ENCODE results near the gene GJB3.
A peak's percentile ranks its signal among the peaks of the same experiment; 100 is the strongest.
"Not testable (repeated sequence)": the region's sequence is repeated elsewhere in the genome, so short reads cannot be mapped to it uniquely, and the experiment has no call there.

Gene GJB3

DNA sequence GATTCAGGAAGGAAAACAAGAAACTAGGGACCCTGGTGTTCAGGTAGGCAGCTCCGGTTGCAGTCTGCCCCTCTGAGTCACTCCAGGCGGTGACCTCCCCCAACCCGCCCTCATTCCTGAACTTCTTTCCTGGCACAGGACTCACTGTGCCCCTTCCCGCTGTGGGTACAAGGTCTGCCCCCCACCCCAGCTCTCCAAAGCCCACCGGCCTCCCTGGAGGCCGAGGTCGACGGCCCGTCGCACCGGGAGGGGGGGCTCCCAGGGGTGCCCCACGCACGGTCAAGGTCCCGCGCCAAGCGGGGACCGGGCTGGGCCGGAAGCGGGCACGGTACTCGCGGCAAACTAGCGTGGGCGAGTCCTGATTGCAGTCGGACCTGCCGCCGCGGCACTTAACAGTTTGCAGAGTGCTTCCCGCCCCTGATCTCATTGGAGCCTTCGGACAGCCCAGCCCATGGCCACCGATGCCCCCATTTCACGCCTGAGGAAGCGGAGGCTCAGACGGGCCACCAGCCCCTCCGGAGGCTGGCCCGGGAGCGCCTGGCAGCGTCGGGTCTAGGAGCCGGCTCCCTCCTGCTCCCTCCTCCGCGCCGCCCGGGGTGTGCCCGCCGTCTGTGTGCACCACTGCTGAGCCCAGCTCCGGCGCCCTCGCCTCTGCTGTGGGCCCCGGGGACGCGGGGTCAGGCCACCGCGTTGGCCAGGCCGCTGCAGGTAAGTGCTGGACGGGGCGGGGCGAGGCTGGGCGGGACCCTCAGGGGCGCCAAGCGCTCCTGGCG is at the start of gene GJB3:
GJB3 (plus strand) TSS at position 144 of the 773 bp plus-strand sequence. CDS start 3,549 bp downstream, outside the sequence.
- DNase-seq (ENCODE audit: low read depth), result no peak

DNA sequence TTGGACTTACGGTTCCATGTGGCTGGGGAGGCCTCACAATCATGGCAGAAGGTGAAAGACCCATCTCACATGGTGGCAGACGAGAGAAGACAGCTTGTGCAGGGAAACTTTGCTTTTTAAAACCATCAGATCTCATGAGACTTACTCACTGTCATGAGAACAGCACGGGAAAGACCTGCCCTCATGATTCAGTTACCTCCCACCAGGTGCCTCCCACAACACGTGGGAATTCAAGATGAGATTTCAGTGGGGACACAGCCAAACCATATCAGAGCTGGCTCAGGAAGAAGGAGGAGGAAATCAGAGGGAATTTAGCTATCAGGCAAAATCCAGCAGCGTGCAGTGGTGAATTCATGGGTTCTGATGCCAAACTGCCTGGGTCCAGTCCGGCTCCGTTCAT is 48.2 kb upstream of the GJB3 start:
- not testable (repeated sequence) for DNase-seq (ENCODE audit: low read depth)

DNA sequence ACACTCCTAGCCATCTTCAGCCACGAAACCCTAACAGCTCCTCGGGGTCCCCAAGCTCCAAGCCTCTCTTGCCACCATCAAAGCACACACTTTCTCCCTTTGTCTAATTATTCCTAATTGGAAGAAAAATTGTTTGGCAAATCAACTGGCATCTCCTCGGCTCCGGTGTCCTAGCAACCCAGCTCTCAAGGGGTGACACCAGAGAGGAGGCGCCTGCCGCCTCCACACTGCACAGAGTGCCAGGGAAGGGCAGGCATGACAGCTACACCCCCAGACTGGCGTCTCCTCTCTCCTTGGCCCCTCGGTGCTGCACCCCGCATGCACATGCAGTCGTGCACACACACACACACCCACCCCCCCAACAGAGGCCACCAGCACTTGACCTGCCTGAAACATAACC is 44.3 kb upstream of the GJB3 start:
- no peak for DNase-seq (ENCODE audit: low read depth)

DNA sequence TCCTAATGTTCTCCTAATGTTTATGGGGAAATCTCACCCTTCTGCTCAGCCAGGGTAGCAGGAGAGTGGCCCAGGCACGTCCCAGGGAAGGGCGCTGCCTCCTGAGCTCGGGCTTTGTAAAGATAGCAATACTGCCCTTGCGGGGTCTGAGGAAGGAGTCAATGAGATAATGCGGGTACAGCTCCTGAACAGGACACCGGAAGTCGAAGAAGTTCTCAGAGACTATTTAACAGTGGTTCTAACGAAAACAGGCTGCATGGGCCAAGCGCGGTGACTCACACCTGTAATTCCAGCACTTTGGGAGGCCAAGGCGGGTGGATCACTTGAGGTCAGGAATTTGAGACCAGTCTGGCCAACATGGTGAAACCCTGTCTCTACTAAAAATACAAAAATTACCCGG is 43.8 kb upstream of the GJB3 start:
- not testable (repeated sequence) for DNase-seq (ENCODE audit: low read depth)

DNA sequence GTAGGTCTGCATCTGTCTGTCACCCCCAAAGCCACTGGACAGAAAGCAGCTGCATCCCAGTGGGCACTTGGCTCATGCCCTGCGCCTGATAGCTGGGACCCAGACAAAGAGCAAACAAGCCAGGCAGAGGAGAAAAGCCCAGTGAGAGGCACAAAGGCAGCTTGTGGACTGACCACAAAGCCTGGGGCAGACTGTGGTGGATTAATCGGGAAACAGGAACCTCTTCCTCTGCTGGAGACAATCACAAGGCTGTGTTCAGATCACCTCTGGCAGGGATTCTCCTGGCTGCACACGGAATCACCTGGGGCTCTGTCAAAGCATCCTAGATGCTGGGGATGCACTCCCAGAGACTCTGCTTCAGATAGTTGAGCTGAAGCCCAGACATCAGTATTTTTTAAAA is 41.4 kb upstream of the GJB3 start:
- no peak for DNase-seq (ENCODE audit: low read depth)

DNA sequence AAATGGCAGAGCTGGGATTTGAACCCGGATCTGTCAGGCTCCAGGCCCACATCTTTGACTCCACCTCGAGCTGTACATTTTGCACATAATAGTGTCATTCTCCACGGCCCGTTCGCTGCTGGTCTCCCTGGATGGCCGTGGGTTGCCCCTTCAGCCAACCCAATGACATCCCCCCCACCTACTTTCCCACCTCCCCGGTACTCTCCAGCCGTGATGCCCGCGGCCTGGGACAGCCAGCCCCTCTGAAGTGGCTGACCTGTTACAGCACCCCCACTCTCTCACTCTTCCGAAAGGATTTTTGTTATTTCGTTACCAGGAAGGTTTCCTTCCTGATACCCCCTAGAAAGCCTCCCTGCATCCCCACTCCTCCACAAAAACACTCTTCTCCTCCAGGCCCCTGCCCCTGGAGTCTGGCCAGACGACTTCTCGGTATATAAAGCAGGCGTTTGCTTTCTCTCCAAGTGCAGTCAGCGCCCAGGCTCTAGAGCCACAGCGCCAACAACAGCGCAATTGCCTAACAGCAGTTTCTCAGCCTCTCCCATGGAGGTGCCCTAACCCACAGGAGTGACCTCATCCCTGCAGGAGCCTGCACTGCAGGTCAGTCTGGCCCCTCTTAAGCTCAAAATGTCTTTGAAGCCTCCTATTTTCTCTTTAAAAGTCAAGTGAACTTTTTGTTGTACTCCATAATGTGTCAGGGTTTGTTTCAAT is 40.7 kb upstream of the GJB3 start:
- no peak for DNase-seq (ENCODE audit: low read depth)

DNA sequence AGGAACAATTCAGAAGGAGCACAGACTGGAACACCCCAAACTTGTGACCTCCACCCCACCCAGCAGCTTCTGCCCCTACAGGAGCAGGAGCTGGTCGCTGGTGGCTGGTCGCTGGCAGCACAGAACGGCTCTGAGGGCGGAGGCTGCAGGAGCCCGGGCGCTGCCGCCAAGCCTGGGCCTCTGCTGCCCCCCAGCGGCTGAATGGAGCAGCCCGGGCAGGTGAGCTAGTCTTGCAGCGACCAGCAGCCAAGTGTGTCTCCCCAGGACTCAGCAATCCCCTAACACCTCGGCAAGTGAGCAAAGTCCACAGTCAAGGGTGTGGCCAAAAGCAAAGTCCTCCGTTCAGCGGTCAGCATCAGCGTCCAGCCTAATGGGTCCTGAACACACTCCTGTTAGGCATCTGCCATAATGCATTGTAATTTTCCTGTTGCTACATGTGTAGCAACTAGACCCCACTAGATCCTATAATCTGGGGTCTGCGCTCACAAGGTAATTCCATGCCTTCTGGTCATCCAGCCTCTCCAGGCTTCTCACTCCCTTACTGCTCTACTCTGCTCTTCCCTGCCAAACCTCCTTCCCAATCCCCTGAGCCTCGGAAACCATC is 38.2 kb upstream of the GJB3 start:
- peak; percentile 54 for DNase-seq (ENCODE audit: low read depth)

DNA sequence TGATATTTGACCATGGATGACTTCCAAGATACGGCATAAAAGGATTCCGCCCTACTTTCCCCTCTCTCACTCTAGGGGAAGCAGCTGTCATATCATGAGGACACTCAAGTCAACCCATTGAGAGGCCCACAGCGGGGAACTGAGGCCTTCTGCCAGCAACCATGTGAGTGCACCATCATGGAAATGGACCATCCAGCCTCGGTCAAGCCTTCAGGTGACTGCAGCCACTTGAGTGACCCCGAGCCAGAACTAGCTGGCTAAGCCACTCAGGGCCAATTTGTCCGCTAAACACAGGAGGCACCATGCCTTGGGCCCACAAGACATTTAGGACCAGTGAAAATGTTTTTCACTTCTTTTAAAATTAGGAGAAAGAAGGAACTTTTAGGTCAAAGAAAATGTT is 37.2 kb upstream of the GJB3 start:
- DNase-seq (ENCODE audit: low read depth), result no peak

DNA sequence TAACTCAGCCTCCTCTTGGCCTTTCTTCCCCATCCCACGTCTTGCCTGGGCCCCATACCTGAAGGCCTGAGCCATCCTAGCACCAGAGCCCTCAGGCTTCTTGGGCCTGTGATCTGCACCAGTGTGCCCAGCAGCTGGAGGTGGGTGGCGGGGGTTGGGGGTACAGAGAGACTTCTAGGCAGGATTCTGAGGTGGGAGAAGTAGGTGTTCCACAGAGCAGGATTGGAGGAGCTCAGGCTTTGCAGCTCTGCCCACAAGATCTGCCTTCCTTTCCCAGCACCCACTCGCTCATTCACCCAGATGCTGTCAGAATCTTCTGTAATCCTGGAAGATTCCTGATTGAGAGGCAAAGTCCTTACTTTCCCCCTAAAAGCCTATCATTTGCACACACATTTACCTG is 36.2 kb upstream of the GJB3 start:
- no peak for DNase-seq (ENCODE audit: low read depth)

DNA sequence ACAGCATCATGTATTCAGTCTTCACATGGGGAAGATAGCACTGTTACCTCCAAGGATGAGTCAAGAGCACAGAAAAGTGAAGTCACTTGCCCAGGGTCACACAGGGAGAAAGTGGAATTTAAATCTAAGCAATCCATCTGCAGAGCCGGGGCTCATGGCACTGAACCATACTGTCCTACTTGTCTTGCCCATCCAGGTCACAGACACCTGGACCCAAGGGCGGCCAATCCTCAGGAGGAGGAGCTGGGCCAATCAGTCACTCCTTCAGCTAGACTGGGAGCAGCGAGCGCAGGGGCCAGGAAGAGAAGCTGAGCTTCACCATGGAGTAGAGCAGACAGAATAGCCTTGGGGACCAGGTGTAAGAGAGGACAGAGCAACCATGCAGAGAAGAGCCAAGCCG is 35.3 kb upstream of the GJB3 start:
- DNase-seq (ENCODE audit: low read depth), result no peak

DNA sequence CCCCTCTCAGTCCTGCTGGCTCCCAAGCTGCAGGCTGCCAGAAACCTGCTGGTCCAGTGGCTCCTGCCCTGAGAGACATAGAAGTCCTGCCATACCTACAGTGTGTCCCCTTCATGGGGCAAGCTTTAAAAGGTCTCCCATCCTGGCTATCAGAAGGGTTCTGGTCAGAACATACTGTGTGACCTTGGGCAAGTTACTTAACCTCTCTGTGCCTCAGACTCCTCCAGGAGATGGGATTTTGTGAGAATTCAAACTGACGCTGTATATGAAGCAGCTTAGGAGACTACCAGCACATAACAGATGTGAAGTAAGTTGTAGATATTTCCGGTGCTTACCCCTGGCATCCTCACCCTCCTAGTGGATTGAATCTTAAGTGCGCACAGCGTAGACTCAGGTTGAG is 34.9 kb upstream of the GJB3 start:
- no peak for DNase-seq (ENCODE audit: low read depth)

DNA sequence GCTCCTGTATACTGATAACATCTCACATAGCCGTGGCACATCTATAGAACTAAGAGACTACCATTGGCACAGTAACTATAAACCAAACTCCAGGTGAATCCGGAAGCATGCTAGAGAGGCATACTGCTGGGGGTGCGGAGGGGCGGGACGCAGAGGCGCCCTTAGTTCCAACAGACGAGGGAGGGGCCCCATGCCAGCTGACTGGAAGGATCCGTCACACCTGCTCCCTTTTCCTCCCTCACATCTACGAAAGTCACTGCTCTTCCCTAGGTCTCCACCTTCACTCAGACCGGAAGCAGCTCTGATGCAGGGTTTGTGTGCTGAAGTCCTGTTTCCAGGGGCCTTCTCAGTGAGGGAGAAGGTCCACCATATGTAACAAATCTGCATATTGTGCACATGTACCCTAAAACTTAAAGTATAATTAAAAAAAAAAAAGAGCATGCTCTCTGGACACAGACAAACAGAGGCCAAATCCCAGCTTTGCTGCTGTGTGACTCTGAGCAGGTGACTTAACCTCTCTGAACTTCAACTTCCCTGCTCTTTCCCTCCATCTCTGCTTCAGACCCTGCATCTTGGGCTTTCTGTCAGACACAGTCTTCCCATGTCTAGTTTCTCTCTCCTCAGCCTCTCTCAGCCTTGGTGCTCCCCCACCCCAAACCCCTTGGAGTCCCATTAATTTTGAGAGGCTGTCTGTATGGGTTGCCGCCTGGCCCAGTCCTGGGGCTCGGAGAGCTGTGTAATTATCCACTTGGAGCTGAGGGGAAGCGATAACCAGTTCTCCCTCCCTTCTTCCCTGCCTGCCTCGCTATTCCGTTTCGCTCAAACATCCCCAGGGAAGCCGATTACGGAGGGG is 34.0 kb upstream of the GJB3 start:
- DNase-seq (ENCODE audit: low read depth), result no peak

DNA sequence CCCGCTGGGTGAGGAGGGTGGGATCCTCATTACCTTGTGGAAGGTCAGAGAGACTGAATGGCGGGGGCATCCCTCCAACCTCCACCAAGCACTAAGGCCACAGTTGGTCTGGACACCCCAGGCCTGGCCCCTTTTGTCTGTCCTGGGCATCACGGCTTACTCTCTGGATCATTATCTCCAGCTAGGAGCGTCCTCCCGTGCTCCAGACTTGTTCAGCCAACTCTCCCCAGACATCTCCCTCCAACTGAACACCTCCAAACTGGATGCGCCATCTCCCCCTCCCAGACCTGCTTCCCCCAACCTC is 33.4 kb upstream of the GJB3 start:
- DNase-seq (ENCODE audit: low read depth), result no peak

DNA sequence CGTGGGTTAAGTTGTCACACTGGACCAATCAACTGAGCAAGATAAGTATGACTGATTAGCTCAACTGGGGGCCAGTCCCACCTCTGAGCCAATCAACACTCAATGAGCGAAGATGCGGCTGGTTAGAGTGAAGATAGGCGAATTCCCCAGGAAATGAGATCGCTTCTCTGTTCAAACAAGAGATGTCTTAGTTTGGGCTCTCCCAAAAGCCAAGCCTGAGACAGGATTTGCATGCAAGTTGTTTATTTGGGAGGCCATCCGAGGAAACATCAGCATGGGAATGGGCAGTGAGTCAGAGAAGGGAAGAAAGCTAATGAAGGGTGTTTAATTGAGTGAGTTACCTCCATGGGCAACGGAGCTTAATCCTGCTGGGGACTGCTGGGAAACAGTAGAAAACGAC is 31.0 kb upstream of the GJB3 start:
- no peak for DNase-seq (ENCODE audit: low read depth)

DNA sequence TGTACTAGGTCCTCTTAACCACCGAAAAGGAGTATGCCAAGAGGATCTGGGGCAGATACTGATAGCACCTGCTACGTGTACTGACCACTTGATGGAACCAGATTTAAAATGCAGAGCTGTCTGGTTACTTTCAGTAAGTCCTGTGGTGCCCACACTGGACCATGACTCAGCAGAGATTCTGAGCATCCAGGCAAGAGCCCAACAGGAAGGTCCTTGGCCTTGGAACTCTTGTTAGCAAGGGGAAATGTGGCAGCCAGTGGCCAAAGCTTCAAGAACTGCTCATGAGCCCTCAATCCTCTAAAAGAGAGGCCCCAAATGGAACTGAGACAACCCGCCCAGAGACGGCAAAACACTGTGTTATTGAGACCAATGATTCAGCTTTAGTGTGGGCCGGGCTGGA is 30.4 kb upstream of the GJB3 start:
- DNase-seq (ENCODE audit: low read depth), result no peak

DNA sequence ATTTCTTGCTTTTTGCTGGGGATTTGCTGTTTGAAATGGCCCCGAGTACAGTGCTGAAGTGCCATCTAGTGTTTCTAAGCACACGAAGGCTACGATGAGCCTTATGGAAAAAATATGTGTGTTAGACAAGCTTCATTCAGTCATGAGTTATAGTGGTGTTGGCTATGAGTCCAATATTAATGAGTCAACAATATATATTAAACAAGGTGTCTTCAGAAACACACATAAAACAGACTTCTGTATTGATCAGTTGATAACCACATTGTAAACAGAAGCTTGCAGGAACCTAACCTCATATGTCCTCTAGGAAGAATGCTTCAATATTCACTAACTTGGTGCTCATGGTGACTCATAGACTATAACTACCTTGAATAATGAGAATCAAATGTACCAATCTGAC is 27.9 kb upstream of the GJB3 start:
- DNase-seq (ENCODE audit: low read depth), result no peak

DNA sequence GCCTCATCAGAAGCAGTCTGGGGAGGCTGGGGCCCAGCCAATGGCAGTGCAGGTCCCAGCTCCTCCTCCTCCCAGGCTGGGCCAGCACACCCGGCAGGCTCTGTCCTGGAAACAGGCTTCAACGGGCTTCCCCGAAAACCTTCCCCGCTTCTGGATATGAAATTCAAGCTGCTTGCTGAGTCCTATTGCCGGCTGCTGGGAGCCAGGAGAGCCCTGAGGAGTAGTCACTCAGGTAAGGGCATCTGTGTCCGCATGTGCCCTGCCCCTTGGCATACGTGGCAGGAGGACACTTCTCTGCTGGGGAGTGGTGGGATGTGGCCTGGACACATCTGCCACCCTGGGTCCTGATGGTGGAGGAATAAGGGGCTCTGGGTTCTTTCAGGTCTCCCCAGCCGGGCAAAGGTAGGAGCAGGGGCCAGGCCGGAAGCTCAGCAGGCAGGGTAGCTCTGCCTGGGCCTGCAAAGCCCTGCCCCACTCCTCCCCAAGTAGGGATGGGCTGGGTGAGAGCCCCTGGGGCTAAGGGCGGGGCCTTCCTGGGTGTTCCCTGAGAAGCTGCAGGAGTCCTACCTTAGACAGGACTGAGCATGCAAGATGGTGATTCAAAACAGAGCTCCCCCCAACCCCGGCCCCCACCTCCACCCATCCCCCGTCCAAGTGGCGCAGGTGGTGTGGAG is 25.9 kb upstream of the GJB3 start, which contains the start of gene GJB5:
GJB5 (plus strand) TSS at position 84 of the 674 bp plus-strand sequence. CDS start 2,284 bp downstream, outside the sequence.
- no peak for DNase-seq (ENCODE audit: low read depth)

DNA sequence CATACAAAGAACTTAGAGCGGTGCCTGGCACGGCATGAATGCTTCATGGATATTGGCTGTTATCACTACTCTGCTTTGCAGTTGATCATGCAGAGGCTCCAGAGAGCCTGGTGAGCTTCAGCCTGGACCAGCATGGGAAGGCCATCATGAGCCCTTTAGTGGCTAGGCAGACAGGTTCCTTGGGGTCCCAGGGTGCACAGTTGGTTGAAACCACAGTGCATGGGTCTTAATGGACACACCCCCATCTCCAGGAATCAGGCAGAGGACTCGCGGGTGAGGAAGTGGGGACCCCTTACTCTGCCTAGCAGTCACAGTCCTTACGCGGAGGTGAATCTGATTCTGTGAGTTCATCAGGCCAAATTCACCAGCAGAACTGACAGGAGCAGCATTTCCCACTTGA is 25.1 kb upstream of the GJB3 start:
- DNase-seq (ENCODE audit: low read depth), result no peak

DNA sequence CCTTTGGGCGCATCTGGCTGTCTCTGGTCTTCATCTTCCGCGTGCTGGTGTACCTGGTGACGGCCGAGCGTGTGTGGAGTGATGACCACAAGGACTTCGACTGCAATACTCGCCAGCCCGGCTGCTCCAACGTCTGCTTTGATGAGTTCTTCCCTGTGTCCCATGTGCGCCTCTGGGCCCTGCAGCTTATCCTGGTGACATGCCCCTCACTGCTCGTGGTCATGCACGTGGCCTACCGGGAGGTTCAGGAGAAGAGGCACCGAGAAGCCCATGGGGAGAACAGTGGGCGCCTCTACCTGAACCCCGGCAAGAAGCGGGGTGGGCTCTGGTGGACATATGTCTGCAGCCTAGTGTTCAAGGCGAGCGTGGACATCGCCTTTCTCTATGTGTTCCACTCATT is 23.6 kb upstream of the GJB3 start:
- DNase-seq (ENCODE audit: low read depth), result no peak

DNA sequence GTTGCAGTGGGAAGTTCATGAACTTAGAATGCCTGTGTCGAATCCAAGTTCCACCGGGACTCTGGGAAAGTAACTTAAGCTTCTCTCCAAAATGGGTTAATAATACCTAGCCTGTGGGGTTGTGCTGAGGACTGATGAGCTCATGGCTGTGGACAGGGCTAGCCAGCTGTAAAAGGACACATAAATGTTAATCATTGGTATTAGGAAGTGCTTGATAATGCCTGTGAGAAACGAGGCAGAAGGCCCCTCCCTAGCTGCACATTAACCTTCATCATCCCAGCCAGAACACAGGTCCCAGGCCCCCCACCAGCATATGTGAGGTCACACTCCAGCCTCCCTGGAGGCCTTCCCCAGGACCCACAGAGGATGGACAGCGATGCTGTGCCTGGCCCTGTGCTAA is 22.3 kb upstream of the GJB3 start:
- DNase-seq (ENCODE audit: low read depth), result no peak

DNA sequence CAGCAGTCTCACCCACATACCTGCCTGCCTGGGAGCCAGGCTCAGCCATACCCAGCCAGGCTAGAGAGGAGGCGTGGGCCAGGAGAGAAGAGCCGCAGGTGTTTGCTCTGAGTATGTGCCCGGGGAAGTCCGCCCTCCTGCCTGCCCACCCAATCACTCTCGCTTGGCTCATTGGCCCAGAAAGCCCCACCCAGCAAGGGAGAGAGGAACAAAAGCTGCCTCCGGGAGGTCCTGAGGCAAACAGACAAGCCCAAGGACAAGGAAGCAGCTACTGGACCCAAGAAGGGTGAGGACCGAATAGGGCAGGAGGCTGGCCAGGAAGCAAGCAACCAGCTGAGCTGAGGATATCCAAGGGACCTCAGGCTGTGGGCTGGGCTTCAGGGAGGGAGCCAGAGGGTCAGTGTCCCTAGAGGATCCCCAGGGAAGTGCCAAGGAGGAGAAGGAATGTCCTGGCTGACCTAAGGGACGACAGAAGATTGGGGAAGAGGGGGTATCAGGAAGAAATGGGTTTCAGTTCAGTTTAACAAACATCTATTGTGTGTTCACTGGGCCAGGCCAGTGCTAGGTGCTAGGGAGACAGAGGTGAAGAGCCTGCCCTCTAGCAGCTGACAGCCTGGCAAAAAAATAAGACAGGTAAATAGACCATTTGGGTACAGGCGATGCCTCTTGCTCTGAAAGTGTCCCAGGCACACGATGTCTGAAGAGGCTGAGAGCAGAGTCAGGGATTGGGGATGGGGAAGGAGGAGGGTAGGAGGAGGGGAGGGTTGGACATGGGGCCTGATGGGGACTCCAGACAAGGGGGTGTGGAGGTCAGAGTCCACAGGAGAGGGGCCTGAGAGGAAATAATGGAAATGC is 21.3 kb upstream of the GJB3 start, which contains the start of gene GJB4:
GJB4 (plus strand) TSS at position 238 of the 855 bp plus-strand sequence. CDS start 1,515 bp downstream, outside the sequence.
- DNase-seq (ENCODE audit: low read depth), result no peak

All from stimulated activated CD8-positive, alpha-beta memory T cell treated with anti-CD3 and anti-CD28 coated beads, Interleukin-12 subunit alpha, Interleukin-12 subunit beta, amount 100 ng/mL, for 1 hour (primary cell).